MM.1S (cell line): Measurements from ENCODE around the gene RPS19BP1.

Source experiments
- DNase-seq: peaks from one replicate; pipeline ENCODE4 v3.0.0-alpha.2; 2015
- H2AFZ ChIP-seq: fragments of 300-600 bp; sonication (generic); 2 replicates; pipeline ENCODE4 v1.6.0; 2016; ENCODE audit warnings: antibody characterized with exemption, low read length
- H3F3A ChIP-seq: fragments of 300-600 bp; sonication (generic); 2 replicates; pipeline ENCODE4 v1.6.1; 2016; ENCODE audit warnings: mild to moderate bottlenecking, antibody characterized with exemption, low read length, moderate library complexity, mixed read lengths; ENCODE audit not compliant: insufficient read depth
- H3K27ac ChIP-seq: fragments of 300-600 bp; sonication (generic); 2 replicates; pipeline ENCODE4 v1.5.1; 2016; ENCODE audit warnings: mild to moderate bottlenecking, low read length
- H3K27me3 ChIP-seq: fragments of 300-600 bp; sonication (generic); replicated peaks from 2 replicates; pipeline ENCODE4 v1.6.0; 2016; ENCODE audit warnings: low read length; ENCODE audit not compliant: insufficient read depth
- H3K36me3 ChIP-seq: fragments of 300-600 bp; sonication (generic); replicated peaks from 2 replicates; pipeline ENCODE4 v1.6.1; 2016; ENCODE audit warnings: mild to moderate bottlenecking, low read length, mixed read lengths; ENCODE audit not compliant: insufficient read depth
- H3K4me1 ChIP-seq: fragments of 300-600 bp; sonication (generic); 2 replicates; pipeline ENCODE4 v1.6.1; 2016; ENCODE audit warnings: low read length, mixed read lengths
- H3K4me2 ChIP-seq: fragments of 300-600 bp; sonication (generic); 2 replicates; pipeline ENCODE4 v1.6.0; 2016; ENCODE audit warnings: low read depth, low read length
- H3K4me3 ChIP-seq: fragments of 300-600 bp; sonication (generic); 2 replicates; pipeline ENCODE4 v1.5.1; 2016; ENCODE audit warnings: low read length, mixed read lengths
- H3K79me2 ChIP-seq: fragments of 300-600 bp; sonication (generic); 2 replicates; pipeline ENCODE4 v1.6.1; 2016; ENCODE audit warnings: mixed run types, low read length, mixed read lengths
- H3K9ac ChIP-seq: fragments of 300-600 bp; sonication (generic); 2 replicates; pipeline ENCODE4 v1.6.1; 2016; ENCODE audit warnings: low read length, mixed read lengths
- H3K9me2 ChIP-seq: fragments of 300-600 bp; sonication (generic); replicated peaks from 2 replicates; pipeline ENCODE4 v1.6.1; 2016; ENCODE audit warnings: mild to moderate bottlenecking, low read length, mixed read lengths; ENCODE audit not compliant: insufficient read depth
- H3K9me3 ChIP-seq: fragments of 300-600 bp; sonication (generic); replicated peaks from 2 replicates; pipeline ENCODE4 v1.6.1; 2016; ENCODE audit warnings: mild to moderate bottlenecking, low read length, mixed read lengths; ENCODE audit not compliant: insufficient read depth
- H4K20me1 ChIP-seq: fragments of 300-600 bp; sonication (generic); 2 replicates; pipeline ENCODE4 v1.6.1; 2016; ENCODE audit warnings: mild to moderate bottlenecking, low read length, moderate library complexity, mixed read lengths; ENCODE audit not compliant: insufficient read depth
- EZH2 ChIP-seq: fragments of 300-600 bp; sonication (generic); optimal IDR thresholded peaks from 2 replicates; pipeline ENCODE3; 2017; ENCODE audit warnings: low read depth, mild to moderate bottlenecking, antibody characterized with exemption, low read length, mixed read lengths
- EZH2phosphoT487 ChIP-seq: fragments of 300-600 bp; sonication (generic); IDR thresholded peaks from 2 replicates; pipeline ENCODE4 v1.6.1; 2018; ENCODE audit warnings: antibody characterized with exemption, low read length
- TF ChIP-seq, protein P1 (sequence below): fragments of 300-600 bp; sonication (generic); IDR thresholded peaks from 2 replicates; pipeline ENCODE4 v1.5.1; 2016; ENCODE audit warnings: antibody characterized with exemption, low read length, mixed read lengths

The RPS19BP1 gene

GRCh38 chr22:39536711-39537110 is 4.2 kb upstream of the RPS19BP1 start:
- TF ChIP-seq EZH2phosphoT487 (no peak), EZH2 (no peak)
- TF ChIP-seq, protein P1, sequence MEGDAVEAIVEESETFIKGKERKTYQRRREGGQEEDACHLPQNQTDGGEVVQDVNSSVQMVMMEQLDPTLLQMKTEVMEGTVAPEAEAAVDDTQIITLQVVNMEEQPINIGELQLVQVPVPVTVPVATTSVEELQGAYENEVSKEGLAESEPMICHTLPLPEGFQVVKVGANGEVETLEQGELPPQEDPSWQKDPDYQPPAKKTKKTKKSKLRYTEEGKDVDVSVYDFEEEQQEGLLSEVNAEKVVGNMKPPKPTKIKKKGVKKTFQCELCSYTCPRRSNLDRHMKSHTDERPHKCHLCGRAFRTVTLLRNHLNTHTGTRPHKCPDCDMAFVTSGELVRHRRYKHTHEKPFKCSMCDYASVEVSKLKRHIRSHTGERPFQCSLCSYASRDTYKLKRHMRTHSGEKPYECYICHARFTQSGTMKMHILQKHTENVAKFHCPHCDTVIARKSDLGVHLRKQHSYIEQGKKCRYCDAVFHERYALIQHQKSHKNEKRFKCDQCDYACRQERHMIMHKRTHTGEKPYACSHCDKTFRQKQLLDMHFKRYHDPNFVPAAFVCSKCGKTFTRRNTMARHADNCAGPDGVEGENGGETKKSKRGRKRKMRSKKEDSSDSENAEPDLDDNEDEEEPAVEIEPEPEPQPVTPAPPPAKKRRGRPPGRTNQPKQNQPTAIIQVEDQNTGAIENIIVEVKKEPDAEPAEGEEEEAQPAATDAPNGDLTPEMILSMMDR, result no peak
- H3K9me3 ChIP-seq, result no peaks in the 10 kb centered on the region

DNA sequence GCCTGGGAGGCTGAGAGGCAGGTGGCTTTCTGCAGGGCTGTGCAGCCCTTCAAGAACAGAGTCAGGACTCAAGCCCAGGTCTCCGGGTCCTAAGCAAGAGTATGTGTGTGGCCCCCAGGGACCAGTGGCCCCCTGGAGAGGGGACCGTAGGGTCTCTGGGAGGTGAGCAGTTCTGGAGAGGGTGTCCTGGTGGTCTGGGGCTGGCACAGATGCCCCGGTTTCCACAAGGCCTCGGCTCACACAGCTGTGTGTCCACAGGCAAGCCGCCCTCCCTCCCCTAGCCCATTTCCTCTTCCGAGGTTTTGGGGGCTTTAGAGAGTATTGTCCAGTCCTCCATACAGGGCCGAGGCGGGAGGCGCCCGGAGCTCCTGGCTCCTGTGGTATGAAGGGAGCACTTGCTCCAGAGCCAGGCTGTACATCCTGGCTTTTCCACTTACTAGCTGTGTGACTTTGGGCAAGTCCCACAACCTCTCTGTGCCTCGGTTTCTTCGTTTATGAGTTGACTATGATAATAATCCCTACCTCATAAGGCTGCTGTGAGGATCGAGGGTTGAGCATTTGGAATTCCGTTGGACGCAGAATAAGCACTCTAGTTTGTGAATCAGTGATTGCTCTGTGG is 3.4 kb upstream of the RPS19BP1 start:
- H3K79me2 ChIP-seq, result peaks cover 17% of the 10 kb centered on the region
- no peaks in the 10 kb centered on the region for H4K20me1 ChIP-seq
- TF ChIP-seq EZH2phosphoT487 (no peak), EZH2 (no peak)
- TF ChIP-seq, protein P1, result no peak
- no peaks in the 10 kb centered on the region for H3K9me3 ChIP-seq
- no peaks in the 10 kb centered on the region for H3K9me2 ChIP-seq
- H3K9ac ChIP-seq, result no peak overlapping the region
- H3K4me1 ChIP-seq, result peaks cover 8% of the 10 kb centered on the region
- H3K4me3 ChIP-seq, result no peak overlapping the region
- peaks cover 8% of the 10 kb centered on the region; the same call in 1 of the 2 replicates for H3F3A ChIP-seq
- H3K27ac ChIP-seq, result no peak overlapping the region
- H3K4me2 ChIP-seq, result no peak overlapping the region
- H3K36me3 ChIP-seq, result no peaks in the 10 kb centered on the region
- DNase-seq, result no peak
- H2AFZ ChIP-seq, result no peak overlapping the region
- no peaks in the 10 kb centered on the region for H3K27me3 ChIP-seq

More at GRCh38 chr22:39536711-39537110, 4.2 kb upstream of the RPS19BP1 start:
- H3K4me2 ChIP-seq, result no peak overlapping the region
- peaks cover 9% of the 10 kb centered on the region for H3K79me2 ChIP-seq
- H3K9ac ChIP-seq, result no peak overlapping the region
- H3K4me3 ChIP-seq, result no peak overlapping the region
- no peaks in the 10 kb centered on the region; the same call in 1 of the 2 replicates for H3K27me3 ChIP-seq
- H3F3A ChIP-seq, result 0 out of 2 replicates have a peak, but pooled peaks cover 4% of the 10 kb centered on the region
- no peaks in the 10 kb centered on the region for H4K20me1 ChIP-seq
- no peak overlapping the region for H3K27ac ChIP-seq
- H3K9me2 ChIP-seq, result no peaks in the 10 kb centered on the region
- no peaks in the 10 kb centered on the region for H3K36me3 ChIP-seq
- H2AFZ ChIP-seq, result no peak overlapping the region
- H3K4me1 ChIP-seq, result peaks cover 4% of the 10 kb centered on the region; the same call in 1 of the 2 replicates
- no peak for DNase-seq

- peaks cover 13% of the 10 kb centered on the region for H3K4me1 ChIP-seq
- no peak for DNase-seq
- no peaks in the 10 kb centered on the region for H4K20me1 ChIP-seq
- H3F3A ChIP-seq, result peaks cover 10% of the 10 kb centered on the region; the same call in 1 of the 2 replicates
- no peak overlapping the region for H3K27ac ChIP-seq
- H3K4me3 ChIP-seq, result no peak overlapping the region
- peak overlapping the region; percentile 83; the same call in 1 of the 2 replicates for H2AFZ ChIP-seq
- H3K9ac ChIP-seq, result no peak overlapping the region
- H3K4me2 ChIP-seq, result no peak overlapping the region
- H3K9me2 ChIP-seq, result no peaks in the 10 kb centered on the region
- TF ChIP-seq EZH2 (no peak), EZH2phosphoT487 (no peak)
- TF ChIP-seq, protein P1, result no peak
- peaks cover 23% of the 10 kb centered on the region for H3K79me2 ChIP-seq
- no peaks in the 10 kb centered on the region for H3K36me3 ChIP-seq
- H3K27me3 ChIP-seq, result no peaks in the 10 kb centered on the region
- no peaks in the 10 kb centered on the region for H3K9me3 ChIP-seq
These were observed 2.8 kb upstream of the RPS19BP1 start for GRCh38 chr22:39535357-39535725.
